ENCODE results near the gene FCN1.

Gene FCN1

DNA sequence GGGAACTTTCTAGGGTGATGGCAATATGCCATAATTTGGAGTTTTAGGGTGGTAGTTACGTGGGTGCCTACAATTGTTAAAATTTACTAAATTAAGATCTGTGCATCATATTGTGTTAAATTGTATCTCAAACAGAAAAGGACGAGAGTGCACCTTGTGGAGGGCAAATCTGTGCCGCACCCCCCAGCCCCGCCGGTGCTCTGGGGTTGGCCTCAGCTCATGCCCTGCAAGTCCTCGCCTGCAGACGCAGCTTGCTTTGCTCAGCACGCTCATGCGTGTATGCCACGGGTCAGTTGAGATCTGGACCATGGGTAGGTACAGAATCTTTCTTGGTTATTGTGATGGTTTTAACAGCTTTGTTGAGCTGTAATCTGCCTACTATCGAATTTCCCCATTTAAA lies 33.7 kb upstream of the FCN1 start:
- no peak for ATAC-seq
- TF ChIP-seq ZNF70 (CRISPR knock-in tag; IDR thresholded peaks at IDR 0.05) (no peak), ZC3H10 (CRISPR knock-in tag; IDR thresholded peaks at IDR 0.05) (no peak), TOX (CRISPR knock-in tag; IDR thresholded peaks at IDR 0.05; ENCODE audit: borderline replicate concordance) (no peak), ARNTL (CRISPR knock-in tag; IDR thresholded peaks at IDR 0.05; ENCODE audit: borderline replicate concordance, low read depth) (no peak), ZNF565 (CRISPR knock-in tag; conservative IDR thresholded peaks at IDR 0.05; ENCODE audit: low read depth) (no peak), ZFP3 (CRISPR knock-in tag; IDR thresholded peaks at IDR 0.05) (no peak), PPARA (CRISPR knock-in tag; IDR thresholded peaks at IDR 0.05; ENCODE audit: borderline replicate concordance) (no peak), POU6F1 (CRISPR knock-in tag; IDR thresholded peaks at IDR 0.05; ENCODE audit: borderline replicate concordance, low read depth) (no peak), ZNF8 (CRISPR knock-in tag; IDR thresholded peaks at IDR 0.05) (no peak), SNAI2 (CRISPR knock-in tag; IDR thresholded peaks at IDR 0.05) (no peak), ESRRG (CRISPR knock-in tag; IDR thresholded peaks at IDR 0.05) (no peak), CSRNP3 (CRISPR knock-in tag; IDR thresholded peaks at IDR 0.05) (no peak), GLIS3 (CRISPR knock-in tag; IDR thresholded peaks at IDR 0.05) (no peak), CSDC2 (CRISPR knock-in tag; IDR thresholded peaks at IDR 0.05) (no peak)
- TF ChIP-seq, protein P1, sequence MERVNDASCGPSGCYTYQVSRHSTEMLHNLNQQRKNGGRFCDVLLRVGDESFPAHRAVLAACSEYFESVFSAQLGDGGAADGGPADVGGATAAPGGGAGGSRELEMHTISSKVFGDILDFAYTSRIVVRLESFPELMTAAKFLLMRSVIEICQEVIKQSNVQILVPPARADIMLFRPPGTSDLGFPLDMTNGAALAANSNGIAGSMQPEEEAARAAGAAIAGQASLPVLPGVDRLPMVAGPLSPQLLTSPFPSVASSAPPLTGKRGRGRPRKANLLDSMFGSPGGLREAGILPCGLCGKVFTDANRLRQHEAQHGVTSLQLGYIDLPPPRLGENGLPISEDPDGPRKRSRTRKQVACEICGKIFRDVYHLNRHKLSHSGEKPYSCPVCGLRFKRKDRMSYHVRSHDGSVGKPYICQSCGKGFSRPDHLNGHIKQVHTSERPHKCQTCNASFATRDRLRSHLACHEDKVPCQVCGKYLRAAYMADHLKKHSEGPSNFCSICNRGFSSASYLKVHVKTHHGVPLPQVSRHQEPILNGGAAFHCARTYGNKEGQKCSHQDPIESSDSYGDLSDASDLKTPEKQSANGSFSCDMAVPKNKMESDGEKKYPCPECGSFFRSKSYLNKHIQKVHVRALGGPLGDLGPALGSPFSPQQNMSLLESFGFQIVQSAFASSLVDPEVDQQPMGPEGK (CRISPR knock-in tag; IDR thresholded peaks at IDR 0.05; ENCODE audit: borderline replicate concordance) = no peak

GRCh38 chr9:134950386-134951210 lies 32.9 kb upstream of the FCN1 start:
- no peak for TF ChIP-seq GLIS3 (CRISPR knock-in tag; IDR thresholded peaks at IDR 0.05)
- no peak for TF ChIP-seq BACH2 (CRISPR knock-in tag; IDR thresholded peaks at IDR 0.05; ENCODE audit: borderline replicate concordance)
- TF ChIP-seq CSRNP3 (CRISPR knock-in tag; IDR thresholded peaks at IDR 0.05) = no peak
- no peak for TF ChIP-seq ZNF8 (CRISPR knock-in tag; IDR thresholded peaks at IDR 0.05)
- no peak for TF ChIP-seq SNAI2 (CRISPR knock-in tag; IDR thresholded peaks at IDR 0.05)
- TF ChIP-seq CREB5 (CRISPR knock-in tag; IDR thresholded peaks at IDR 0.05; ENCODE audit: low read depth) = no peak
- TF ChIP-seq, protein P1 (CRISPR knock-in tag; IDR thresholded peaks at IDR 0.05; ENCODE audit: borderline replicate concordance) = no peak
- TF ChIP-seq ZNF565 (CRISPR knock-in tag; conservative IDR thresholded peaks at IDR 0.05; ENCODE audit: low read depth) = no peak
- TF ChIP-seq ZC3H10 (CRISPR knock-in tag; IDR thresholded peaks at IDR 0.05) = no peak
- TF ChIP-seq, protein P2, sequence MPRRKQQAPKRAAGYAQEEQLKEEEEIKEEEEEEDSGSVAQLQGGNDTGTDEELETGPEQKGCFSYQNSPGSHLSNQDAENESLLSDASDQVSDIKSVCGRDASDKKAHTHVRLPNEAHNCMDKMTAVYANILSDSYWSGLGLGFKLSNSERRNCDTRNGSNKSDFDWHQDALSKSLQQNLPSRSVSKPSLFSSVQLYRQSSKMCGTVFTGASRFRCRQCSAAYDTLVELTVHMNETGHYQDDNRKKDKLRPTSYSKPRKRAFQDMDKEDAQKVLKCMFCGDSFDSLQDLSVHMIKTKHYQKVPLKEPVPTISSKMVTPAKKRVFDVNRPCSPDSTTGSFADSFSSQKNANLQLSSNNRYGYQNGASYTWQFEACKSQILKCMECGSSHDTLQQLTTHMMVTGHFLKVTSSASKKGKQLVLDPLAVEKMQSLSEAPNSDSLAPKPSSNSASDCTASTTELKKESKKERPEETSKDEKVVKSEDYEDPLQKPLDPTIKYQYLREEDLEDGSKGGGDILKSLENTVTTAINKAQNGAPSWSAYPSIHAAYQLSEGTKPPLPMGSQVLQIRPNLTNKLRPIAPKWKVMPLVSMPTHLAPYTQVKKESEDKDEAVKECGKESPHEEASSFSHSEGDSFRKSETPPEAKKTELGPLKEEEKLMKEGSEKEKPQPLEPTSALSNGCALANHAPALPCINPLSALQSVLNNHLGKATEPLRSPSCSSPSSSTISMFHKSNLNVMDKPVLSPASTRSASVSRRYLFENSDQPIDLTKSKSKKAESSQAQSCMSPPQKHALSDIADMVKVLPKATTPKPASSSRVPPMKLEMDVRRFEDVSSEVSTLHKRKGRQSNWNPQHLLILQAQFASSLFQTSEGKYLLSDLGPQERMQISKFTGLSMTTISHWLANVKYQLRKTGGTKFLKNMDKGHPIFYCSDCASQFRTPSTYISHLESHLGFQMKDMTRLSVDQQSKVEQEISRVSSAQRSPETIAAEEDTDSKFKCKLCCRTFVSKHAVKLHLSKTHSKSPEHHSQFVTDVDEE (CRISPR knock-in tag; IDR thresholded peaks at IDR 0.05) = no peak
- no peak for TF ChIP-seq OSR1 (CRISPR knock-in tag; IDR thresholded peaks at IDR 0.05)
- no peak for TF ChIP-seq POU6F1 (CRISPR knock-in tag; IDR thresholded peaks at IDR 0.05; ENCODE audit: borderline replicate concordance, low read depth)
- TF ChIP-seq ZNF70 (CRISPR knock-in tag; IDR thresholded peaks at IDR 0.05) = no peak
- no peak for TF ChIP-seq ISL1 (CRISPR knock-in tag; IDR thresholded peaks at IDR 0.05)
- TF ChIP-seq ZFP3 (CRISPR knock-in tag; IDR thresholded peaks at IDR 0.05) = no peak
- no peak for TF ChIP-seq ESRRG (CRISPR knock-in tag; IDR thresholded peaks at IDR 0.05)
- no peak for TF ChIP-seq PPARA (CRISPR knock-in tag; IDR thresholded peaks at IDR 0.05; ENCODE audit: borderline replicate concordance)
- TF ChIP-seq ARNTL (CRISPR knock-in tag; IDR thresholded peaks at IDR 0.05; ENCODE audit: borderline replicate concordance, low read depth) = no peak
- TF ChIP-seq RARB (CRISPR knock-in tag; IDR thresholded peaks at IDR 0.05) = no peak
- TF ChIP-seq ZFP30 (CRISPR knock-in tag; IDR thresholded peaks at IDR 0.05) = no peak
- ATAC-seq = no peak

Measured in SK-N-SH treated with all-trans-retinoic acid at 6 μM for 48 hours (cell line).